OCI-LY7 (cell line): ENCODE data around the gene PLPP1.

Source experiments
- EZH2phosphoT487 ChIP-seq: fragments of 200-600 bp; sonication (generic); IDR thresholded peaks from 2 replicates; pipeline ENCODE4 v1.6.1; 2018; ENCODE audit warnings: low read depth, borderline replicate concordance, mild to moderate bottlenecking, mixed run types, antibody characterized with exemption, low read length, moderate library complexity, mixed read lengths
- TF ChIP-seq, protein P1 (sequence below): fragments of 200-600 bp; sonication (generic); conservative IDR thresholded peaks from 2 replicates; pipeline ENCODE4 v1.5.1; 2014; ENCODE audit warnings: mild to moderate bottlenecking, antibody characterized with exemption, low read length, moderate library complexity, mixed read lengths

- TF ChIP-seq, protein P1, sequence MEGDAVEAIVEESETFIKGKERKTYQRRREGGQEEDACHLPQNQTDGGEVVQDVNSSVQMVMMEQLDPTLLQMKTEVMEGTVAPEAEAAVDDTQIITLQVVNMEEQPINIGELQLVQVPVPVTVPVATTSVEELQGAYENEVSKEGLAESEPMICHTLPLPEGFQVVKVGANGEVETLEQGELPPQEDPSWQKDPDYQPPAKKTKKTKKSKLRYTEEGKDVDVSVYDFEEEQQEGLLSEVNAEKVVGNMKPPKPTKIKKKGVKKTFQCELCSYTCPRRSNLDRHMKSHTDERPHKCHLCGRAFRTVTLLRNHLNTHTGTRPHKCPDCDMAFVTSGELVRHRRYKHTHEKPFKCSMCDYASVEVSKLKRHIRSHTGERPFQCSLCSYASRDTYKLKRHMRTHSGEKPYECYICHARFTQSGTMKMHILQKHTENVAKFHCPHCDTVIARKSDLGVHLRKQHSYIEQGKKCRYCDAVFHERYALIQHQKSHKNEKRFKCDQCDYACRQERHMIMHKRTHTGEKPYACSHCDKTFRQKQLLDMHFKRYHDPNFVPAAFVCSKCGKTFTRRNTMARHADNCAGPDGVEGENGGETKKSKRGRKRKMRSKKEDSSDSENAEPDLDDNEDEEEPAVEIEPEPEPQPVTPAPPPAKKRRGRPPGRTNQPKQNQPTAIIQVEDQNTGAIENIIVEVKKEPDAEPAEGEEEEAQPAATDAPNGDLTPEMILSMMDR, result no peak
- no peak for TF ChIP-seq EZH2phosphoT487
These were observed 48.8 kb upstream of the PLPP1 start for GRCh38 chr5:55583578-55583977.
